Right atrium auricular region (tissue), 2 donors: ENCODE data around the gene WT1. TPM values are rescaled to one million over a fixed set of nuclear protein-coding genes. Genes with fewer than 3 reads are reported as not detected.
A peak's percentile ranks its signal among the peaks of the same experiment; 100 is the strongest.

Source experiments
- DNase-seq: peaks from one replicate; pipeline ENCODE4 v3.0.0-alpha.2; 2019; ENCODE audit warnings: low spot score
- H3K27ac ChIP-seq, 2 donors: fragments of 200-600 bp; sonication (generic); 1 replicate in 1 of 2; 2 replicates in 1 of 2; pipeline ENCODE4 v1.5.1; 2016 to 2019
- H3K27me3 ChIP-seq, 2 donors: fragments of 200-600 bp; sonication (generic); one replicate each; pipeline versions ENCODE4 v1.5.1 to v1.6.0; 2017 to 2019
- H3K36me3 ChIP-seq: fragments of 200-600 bp; sonication (generic); one replicate; pipeline ENCODE4 v1.5.1; 2016
- H3K4me1 ChIP-seq, 2 donors: fragments of 200-600 bp; sonication (generic); one replicate each; pipeline versions ENCODE4 v1.5.1 to v1.6.0; 2017 to 2019
- H3K4me3 ChIP-seq, 2 donors: fragments of 200-600 bp; sonication (generic); 1 replicate in 1 of 2; 2 replicates in 1 of 2; pipeline ENCODE4 v1.5.1; 2017 to 2019; ENCODE audit warnings: mild to moderate bottlenecking in 1 of 2, moderate library complexity in 1 of 2
- H3K9me3 ChIP-seq, 2 donors: fragments of 200-600 bp; sonication (generic); one replicate each; pipeline ENCODE4 v1.5.1; 2019
- total RNA-seq, 2 donors: library from RNA; depleted of rRNA; stranded (reverse); fragments of >200 nt; gene quantifications; one replicate each; pipeline ENCODE4 v1.1.0, GENCODE V29; 2016
- TF ChIP-seq, protein P1 (sequence below), 2 donors: fragments of 200-600 bp; sonication (generic); IDR thresholded peaks; one replicate each; pipeline ENCODE4 v1.5.1; 2019; ENCODE audit warnings: antibody characterized with exemption in 2 of 2

WT1 gene
- total RNA-seq, 2 donors from 2014 or later, result 8.1 to 10.6 TPM

DNA sequence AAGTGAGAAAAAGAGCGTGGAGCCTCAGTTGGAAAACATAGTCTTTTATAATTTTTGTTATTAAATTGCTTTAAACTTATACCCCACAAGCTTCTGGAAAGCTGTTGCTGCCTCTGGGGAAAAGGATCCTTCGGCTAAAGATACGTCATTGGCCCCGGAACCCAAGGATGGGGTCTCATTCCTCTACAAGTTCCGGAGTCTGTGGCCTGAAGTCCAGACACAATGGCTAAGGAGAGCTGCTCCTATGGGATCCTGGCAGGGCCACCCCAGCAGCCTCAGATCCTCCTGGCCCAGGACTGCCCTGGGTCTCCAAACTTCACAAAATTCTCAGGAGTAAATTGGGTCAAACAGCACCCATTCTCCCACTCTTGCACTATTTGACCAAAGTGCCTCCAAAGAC, 5.9 kb downstream of the WT1 start:
- no peaks in the 10 kb centered on the region for H3K9me3 ChIP-seq
- H3K27me3 ChIP-seq, result peaks cover 8 to 10% of the 10 kb centered on the region in 2 donors
- H3K36me3 ChIP-seq, result no peaks in the 10 kb centered on the region
- no peak for DNase-seq
- no peak overlapping the region for H3K27ac ChIP-seq
- H3K4me3 ChIP-seq, result no peak overlapping the region
- TF ChIP-seq, protein P1, sequence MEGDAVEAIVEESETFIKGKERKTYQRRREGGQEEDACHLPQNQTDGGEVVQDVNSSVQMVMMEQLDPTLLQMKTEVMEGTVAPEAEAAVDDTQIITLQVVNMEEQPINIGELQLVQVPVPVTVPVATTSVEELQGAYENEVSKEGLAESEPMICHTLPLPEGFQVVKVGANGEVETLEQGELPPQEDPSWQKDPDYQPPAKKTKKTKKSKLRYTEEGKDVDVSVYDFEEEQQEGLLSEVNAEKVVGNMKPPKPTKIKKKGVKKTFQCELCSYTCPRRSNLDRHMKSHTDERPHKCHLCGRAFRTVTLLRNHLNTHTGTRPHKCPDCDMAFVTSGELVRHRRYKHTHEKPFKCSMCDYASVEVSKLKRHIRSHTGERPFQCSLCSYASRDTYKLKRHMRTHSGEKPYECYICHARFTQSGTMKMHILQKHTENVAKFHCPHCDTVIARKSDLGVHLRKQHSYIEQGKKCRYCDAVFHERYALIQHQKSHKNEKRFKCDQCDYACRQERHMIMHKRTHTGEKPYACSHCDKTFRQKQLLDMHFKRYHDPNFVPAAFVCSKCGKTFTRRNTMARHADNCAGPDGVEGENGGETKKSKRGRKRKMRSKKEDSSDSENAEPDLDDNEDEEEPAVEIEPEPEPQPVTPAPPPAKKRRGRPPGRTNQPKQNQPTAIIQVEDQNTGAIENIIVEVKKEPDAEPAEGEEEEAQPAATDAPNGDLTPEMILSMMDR (IDR thresholded peaks at IDR 0.05), result no peak
- H3K4me1 ChIP-seq, result peaks cover 0 to 19% of the 10 kb centered on the region in 2 donors

DNA sequence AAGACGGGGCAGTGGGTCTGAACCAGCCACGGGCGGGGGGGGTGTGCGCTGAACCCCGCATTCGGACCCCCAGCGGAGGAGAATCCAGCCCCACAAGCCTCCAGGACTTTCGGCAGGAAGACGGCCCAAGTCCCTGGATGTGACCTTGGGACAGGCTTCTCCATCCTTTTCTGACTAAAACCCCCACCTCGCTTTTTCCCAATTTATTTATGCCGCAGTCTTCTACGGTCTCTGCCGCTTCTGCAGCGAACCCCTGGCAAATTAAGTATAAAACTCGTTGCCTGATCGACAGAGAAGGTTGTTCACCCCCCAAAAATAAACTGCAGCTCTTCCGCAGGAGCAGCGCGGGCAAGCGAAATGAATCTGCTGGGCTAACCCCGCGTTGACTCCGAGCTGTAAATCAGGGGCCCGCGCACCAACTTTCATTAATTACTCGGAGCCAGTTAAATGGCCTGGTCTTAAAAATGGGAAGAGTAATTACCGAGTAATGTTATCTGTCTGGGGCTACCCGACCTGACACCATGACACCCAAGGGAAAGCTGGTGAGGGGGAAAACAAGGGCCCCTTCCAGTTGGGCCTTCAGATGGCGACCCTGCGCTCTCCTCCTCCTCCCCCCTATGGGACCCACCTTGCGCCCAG, 6.6 kb downstream of the WT1 start:
- TF ChIP-seq, protein P1 (IDR thresholded peaks at IDR 0.05), result no peak
- H3K9me3 ChIP-seq, result no peaks in the 10 kb centered on the region
- no peak overlapping the region for H3K27ac ChIP-seq
- DNase-seq, result no peak
- no peak overlapping the region for H3K4me3 ChIP-seq
- peaks cover 8 to 10% of the 10 kb centered on the region in 2 donors for H3K27me3 ChIP-seq
- H3K36me3 ChIP-seq, result no peaks in the 10 kb centered on the region
- peaks cover 0 to 17% of the 10 kb centered on the region in 2 donors for H3K4me1 ChIP-seq

DNA sequence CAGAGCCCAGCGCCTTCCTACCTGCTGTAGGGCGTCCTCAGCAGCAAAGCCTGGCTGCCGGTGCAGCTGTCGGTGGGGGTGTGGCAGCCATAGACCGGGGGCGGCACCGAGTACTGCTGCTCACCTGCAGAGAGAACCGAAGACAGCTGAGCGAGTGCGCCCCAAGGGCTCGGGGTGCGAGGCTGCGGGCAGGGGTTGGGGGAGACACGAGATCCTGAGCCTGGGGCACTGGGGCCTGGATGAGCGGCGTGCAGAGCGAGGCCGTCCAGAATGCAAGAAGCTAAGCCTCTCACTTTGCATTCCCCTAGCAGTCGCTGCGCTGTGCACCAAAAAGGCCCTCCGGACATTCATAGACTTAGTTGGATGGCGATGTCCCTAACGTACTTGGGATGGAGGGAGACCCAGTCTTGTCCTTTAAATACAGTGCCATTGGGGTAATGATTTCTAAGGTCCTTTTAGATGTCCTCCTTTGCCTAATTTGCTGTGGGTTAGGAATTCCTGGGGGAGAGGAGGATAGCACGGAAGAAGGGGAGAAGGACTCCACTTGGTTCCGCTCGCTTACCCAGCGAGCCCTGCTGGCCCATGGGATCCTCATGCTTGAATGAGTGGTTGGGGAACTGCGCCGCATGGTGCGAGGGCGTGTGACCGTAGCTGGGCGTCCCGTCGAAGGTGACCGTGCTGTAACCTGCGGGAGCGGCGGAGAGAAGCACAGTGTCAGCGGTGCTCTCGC, 7.2 kb downstream of the WT1 start:
- Histone ChIP-seq H3K27ac (no peak overlapping the region), H3K36me3 (no peaks in the 10 kb centered on the region), H3K4me3 (no peak overlapping the region), H3K4me1 (peaks cover 0 to 17% of the 10 kb centered on the region in 2 donors), H3K27me3 (peaks cover 5 to 8% of the 10 kb centered on the region in 2 donors), H3K9me3 (no peaks in the 10 kb centered on the region)
- DNase-seq, result no peak
- TF ChIP-seq, protein P1 (IDR thresholded peaks at IDR 0.05), result no peak

DNA sequence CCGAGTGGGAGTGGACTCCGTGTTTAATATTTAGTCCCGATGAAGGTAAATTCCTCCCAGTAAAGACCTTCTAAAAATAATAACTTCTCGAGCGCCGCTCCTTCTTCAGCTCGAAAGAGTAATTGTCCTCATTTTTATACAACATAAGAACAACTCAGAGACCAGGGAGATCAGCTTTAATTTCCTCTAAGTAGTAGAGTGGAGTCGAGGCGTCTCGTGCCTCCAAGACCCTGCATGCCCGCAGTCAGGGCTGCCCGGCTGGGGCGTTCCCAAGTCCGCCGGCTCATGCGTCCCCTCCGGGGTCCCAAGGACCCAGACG, 7.8 kb downstream of the WT1 start:
- Histone ChIP-seq H3K36me3 (no peaks in the 10 kb centered on the region), H3K9me3 (no peaks in the 10 kb centered on the region), H3K27ac (peak overlapping the region; percentile 40 to 43), H3K4me1 (peaks cover 0 to 17% of the 10 kb centered on the region in 2 donors), H3K27me3 (peaks cover 1 to 8% of the 10 kb centered on the region in 2 donors), H3K4me3 (peak overlapping the region in 1 of 2 donors; percentile 34)
- no peak for DNase-seq
- TF ChIP-seq, protein P1 (IDR thresholded peaks at IDR 0.05), result no peak

DNA sequence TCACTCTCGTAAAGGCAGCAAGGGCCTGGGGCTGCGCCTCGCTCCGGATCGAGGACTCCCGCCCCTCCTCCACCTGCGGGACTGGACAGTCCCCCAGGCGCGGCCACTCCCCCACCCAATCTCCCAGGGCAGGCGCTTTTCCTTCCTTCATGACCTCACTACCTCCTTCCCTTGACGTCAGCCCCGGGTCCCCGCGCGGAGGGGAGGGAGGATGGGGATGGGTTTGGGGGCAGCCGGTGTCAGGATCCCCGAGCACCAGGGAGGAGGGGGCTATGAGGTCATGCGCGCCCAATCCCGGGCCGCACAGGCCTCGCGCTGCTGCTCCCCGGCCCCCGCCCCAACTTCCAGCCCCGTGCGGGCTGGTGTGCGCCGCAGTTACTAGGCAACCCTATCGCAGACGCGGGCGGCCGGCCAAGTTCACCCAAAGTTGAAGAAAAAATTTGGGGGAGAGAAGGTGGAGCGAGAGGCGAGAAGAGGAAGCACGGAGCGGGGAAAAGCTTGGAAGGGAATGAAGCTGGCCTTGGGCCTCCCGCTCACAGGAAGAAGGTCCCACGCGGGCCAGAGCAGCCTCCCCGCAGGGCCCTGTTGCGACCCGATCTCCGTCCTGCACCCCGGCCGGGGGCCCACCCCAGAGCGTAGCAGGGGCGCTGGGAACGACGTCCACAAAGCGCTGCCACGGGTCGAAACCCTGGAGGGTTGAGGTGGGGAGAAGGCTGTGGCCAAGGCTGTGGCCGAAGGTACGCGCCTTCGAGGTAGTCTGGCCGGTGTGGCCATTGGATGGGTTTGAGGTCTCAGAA, 8.3 kb downstream of the WT1 start:
- no peak for DNase-seq
- Histone ChIP-seq H3K36me3 (no peaks in the 10 kb centered on the region), H3K4me3 (peak overlapping the region in 1 of 2 donors; percentile 34), H3K27ac (peak overlapping the region; percentile 40 to 43), H3K9me3 (no peaks in the 10 kb centered on the region), H3K27me3 (peaks cover 0 to 8% of the 10 kb centered on the region in 2 donors), H3K4me1 (peaks cover 0 to 20% of the 10 kb centered on the region in 2 donors)
- TF ChIP-seq, protein P1 (IDR thresholded peaks at IDR 0.05), result no peak
